SH-SY5Y (cell line): ENCODE data around the gene AKT3.

Experiments used
- GATA2 ChIP-seq: IDR thresholded peaks from 2 replicates; pipeline ENCODE4 v1.6.1; 2011; ENCODE audit warnings: mild to moderate bottlenecking, low read depth, low read length
- GATA3 ChIP-seq: IDR thresholded peaks from 2 replicates; pipeline ENCODE4 v1.6.1; 2011; ENCODE audit warnings: low read depth, mild to moderate bottlenecking, low read length, moderate library complexity

DNA sequence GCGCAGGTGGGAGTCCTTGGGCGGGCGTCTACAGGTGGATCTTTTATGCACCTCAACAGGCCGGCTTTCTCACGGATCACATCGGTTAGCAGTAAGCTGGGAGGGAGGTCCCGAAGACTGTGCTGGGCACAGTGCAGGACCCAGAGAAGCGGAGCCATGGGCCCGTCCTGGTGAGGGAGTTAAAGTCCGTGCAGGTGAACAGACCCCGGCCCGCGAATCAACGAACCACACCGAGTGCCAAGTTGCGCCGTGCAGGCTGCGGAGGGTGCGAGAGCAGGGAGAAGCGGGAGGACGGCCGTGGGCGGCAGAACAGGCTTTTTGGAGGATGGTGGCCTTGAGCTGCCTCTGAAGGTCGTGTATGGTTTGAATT lies 360.9 kb downstream of the AKT3 start:
- TF ChIP-seq GATA3 = no peak
- no peak for TF ChIP-seq GATA2
